HG02981 (cell line): ENCODE data around the gene ANXA11.
"Not testable (repeated sequence)": the region's sequence is repeated elsewhere in the genome, so short reads cannot be mapped to it uniquely, and the experiment has no call there.

Experiments used
- ATAC-seq: cut with Tn5 transposase; IDR thresholded peaks from one replicate; pipeline ENCODE4 v1.9.1; 2021; ENCODE audit warnings: mild to moderate bottlenecking, moderate library complexity; ENCODE audit not compliant: unreplicated experiment

ANXA11 gene

GRCh38 chr10:80210259-80210658, 4.9 kb upstream of the ANXA11 start:
- no peak for ATAC-seq

- ATAC-seq: no peak
Measured at GRCh38 chr10:80207768-80208370, 2.5 kb upstream of the ANXA11 start.

DNA sequence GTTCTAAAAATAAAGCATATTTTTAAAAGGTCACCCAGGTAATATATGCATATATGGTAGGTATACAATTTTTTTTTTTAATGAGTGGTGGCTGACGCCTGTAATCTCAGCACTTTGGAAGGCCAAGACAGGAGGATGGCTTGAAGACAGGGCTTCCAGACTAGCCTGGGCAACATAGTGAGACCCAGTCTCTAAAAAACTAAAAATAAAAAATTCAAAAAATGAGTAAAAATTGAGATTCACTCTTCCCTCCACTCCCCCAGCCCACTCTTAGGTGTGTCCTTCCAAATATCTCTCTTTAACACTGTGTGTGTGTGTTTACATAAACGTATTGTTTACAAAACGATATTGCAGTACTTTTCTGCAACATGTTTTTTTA, 929 bp upstream of the ANXA11 start:
- no peak for ATAC-seq

GRCh38 chr10:80204677-80205476, 460 bp downstream of the ANXA11 start:
- ATAC-seq: peak; percentile 42

DNA sequence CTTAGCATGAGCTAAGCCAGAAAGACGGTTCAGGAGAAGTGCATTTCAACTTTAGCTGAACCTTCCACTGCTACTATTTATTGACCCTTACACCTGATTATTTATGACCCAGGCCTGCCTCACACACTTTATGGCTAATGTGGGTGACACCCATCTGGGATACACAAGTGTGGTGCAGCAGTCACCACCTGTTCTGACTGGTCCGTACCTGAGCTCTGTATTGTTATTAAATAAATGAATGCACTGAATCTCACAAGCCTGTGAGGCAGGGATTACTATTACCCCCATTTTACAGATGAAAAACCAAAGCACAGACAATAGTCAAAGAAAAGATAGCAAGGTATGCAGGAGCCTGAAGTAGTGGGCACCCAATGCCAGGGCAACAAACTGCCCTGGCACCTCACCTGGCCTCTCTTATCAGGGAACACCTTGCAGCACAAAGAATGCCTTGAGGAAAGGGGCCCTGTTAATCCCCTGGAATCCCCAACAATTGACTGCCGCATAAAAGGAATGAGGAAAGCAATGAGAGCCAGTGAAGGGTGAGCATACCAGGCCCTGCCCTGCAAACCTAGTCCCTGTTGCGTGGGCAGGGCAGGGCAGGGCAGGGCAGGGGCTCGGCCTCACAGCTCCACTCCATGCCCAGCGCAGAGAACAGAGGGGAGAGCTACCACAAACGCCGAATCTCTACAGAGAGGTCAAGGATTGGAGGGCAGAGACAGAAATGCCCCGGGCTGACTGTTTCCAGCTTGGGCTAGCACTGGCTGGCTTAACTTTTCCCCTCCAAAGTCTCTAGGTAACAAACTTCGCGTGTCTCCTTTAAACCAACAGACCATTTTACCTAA, 1.3 kb downstream of the ANXA11 start:
- no peak for ATAC-seq

DNA sequence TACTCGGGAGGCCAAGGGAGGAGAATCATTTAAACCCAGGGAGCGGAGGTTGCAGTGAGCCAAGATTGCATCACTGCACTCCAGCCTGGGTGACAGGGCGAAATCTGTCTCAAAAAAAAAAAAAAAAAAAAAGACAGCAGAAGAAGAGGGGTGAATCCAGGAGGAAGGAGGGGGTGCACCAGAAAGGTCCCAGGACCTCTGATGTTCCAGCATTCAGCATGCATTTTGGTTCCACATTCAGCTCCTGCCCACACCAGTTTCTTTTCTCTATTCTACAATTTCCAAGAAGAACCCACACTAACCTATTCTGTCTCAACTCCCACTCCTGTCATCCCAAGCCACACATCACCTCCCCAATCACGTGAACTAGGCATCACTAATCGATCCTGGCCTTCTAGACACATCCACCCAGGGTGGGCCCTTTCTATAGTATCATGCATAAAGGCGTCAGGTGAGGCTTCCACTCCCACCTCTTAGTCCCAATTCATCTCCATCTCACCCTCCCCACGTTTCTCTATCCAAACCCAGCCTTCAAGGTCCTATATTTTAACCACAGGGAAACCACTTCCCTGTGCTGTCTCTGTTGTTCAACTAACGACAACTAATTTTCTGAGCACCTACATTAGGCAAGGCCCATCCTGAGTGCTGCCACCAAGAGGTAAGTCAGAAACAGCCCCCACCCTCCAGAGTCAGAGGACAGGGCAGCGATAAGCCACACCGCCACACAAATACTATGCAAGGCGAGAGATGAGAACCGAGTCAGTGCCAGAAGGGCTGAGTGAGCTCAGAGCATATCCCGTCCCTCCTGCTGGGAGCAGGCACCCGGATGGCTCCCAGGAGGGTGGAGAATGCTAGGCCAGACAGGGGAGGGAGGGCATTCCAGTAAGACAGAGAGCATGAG, 2.2 kb downstream of the ANXA11 start:
- peak; percentile 42 for ATAC-seq

- not testable (repeated sequence) for ATAC-seq
Measured at GRCh38 chr10:80202530-80202929, 2.8 kb downstream of the ANXA11 start.

GRCh38 chr10:80201608-80202141, 3.7 kb downstream of the ANXA11 start:
- ATAC-seq: no peak

GRCh38 chr10:80200687-80201086, 4.7 kb downstream of the ANXA11 start:
- no peak for ATAC-seq

DNA sequence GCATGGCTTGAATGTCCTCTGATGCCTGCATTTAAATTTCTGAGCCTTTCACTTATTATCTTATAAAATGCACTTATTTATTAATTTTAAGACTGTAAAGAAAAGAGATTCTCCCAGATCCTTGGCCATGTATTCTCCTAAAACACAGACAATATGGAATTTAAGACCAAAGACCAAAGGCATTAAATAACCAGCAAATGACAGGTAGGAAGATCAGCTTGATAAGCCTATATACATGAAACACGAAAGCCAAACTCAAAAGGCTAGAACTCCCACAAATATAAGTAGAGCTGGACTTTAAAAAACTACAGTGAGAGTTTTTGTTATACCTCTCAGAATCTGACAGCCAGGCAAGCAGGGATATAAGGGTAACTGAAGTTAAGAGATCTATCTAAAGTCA, 5.1 kb downstream of the ANXA11 start:
- no peak for ATAC-seq

DNA sequence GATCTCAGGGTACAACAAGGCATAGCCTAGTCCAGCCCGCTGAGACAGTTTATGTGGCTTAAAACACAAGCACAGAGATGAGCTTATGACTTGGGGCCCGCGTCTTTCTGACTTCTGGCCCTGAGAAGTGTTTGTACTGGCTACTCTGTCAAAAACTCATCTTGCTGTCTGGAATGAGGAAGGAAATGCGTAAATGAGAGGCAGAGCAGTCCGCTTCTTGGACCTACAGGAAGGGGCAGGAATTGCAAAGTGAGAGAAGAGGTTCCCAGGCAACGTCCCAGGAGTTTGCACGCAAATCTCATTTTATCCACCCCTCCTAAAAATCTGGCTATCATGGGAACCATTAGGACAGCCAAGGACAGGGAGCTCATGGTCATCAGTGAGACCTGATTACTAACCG, 5.5 kb downstream of the ANXA11 start:
- ATAC-seq: no peak

DNA sequence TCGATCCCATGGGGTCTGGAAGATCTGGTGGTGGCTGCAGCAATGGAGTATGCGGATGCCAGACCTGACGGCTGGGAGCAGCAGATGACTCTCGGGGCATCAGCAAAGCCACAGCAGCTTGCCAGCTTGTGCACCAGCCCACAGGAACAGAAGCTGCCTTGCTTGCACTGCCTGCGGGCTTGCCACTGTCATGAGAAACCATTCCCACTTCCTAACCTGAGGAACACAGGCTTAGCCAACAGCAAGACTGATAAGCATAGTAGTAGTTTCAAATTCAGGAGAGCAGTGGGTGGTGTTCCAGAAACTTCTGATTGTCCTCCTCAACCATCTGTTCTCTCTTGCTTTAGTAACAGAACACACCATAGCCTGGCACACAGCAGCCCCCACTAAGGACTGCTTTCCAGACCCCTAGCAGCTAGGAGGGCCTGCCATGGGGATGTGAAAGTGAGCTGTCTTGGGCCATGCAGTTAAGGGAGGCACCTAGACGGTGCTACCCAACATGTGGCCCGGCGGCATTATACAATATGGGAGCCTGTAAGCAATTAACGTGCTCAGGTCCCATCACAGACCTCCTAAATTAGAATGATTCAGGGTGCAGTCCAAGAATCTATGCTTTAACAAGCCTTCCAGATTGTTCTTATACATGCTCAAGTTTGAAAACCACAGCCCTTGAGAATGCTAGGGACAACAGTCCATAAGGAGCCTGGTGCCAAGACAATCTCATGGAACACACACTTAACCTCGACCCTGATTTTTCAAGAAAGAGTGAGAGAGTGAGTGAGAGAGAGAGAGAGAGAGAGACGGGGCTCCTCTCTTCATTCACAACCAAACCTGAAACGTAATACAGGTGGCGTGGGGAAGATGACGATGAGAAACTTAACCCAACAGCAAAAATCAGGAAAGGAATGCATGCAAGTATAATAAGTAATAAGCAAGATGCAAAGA, 7.1 kb downstream of the ANXA11 start:
- no peak for ATAC-seq

- peak; percentile 12 for ATAC-seq
Measured at GRCh38 chr10:80196950-80197315, 8.4 kb downstream of the ANXA11 start.

GRCh38 chr10:80196270-80196949, 8.9 kb downstream of the ANXA11 start:
- peak; percentile 81 for ATAC-seq

DNA sequence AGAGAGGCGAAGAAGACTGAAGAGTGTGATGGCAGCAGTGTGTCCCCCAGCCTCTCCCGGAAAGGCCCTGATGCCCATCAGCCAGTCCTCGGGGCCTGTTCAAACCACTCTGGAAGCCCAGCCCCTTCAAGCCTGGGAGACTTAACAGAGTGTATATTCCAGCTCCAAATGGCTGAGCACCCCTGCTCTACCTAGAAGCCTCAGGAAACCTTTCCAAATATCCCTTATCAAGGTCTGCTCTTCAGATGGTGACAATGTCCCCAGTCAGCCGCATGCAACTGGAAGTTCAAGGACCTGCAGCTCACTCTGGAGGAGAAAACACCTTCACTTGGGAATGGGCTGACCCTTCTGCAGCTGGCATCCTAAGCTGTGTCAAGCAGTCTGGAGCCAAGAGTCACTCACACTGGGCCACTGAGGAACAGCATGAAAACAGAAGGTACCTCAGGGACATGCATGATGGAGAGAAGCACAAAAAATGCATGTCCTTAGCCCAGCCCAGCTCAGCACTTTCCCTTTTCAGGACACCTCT, 10.2 kb downstream of the ANXA11 start:
- ATAC-seq: no peak

DNA sequence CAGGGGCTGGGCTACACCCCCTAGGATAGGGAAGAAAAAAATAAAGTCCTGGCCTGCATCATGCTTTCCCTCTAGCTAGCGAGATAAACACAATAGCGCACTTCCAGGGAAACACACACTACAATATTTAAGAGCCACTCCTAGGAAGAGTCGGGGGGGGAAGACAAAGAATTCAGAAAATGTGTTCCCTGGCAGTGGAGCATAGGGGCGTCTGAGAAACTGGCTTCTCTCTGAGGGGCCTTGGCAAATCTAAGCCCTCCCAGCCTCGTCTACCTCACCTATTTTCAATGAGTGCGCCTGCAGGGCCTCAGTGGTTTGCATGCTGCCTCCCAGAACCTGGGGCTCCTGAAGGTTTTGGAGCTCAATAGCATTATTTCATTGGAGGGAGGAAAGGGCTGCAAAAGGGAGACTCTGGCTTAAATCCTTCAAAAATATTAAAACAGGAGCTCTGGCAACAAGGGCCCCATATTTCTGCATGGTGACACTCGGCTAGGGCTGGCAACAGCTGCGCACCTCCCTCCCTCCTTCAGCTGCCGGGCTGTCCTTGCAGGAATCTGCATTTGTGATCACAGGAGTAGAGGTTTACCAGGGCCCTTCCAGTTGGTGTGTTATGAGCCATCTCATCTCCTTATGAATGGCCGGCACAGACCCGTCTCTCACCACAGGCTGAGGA, 10.8 kb downstream of the ANXA11 start:
- no peak for ATAC-seq

- no peak for ATAC-seq
Measured at GRCh38 chr10:80192553-80192952, 12.8 kb downstream of the ANXA11 start.
